ENCODE results near the gene PPIL3.

GRCh38 chr2:200864176-200865034 lies 24.5 kb downstream of the PPIL3 start, which contains the start of gene CLK1:
- TF ChIP-seq CTCF (optimal IDR thresholded peaks at IDR 0.05 in 1 of 3, IDR thresholded peaks at IDR 0.05 in 1 of 3, conservative IDR thresholded peaks at IDR 0.05 in 1 of 3; ENCODE audit: extremely low read depth in 1 of 3, insufficient read depth in 2 of 3, low read length in 3 of 3) (no peak), EZH2 (IDR thresholded peaks at IDR 0.05; ENCODE audit: low read length) (no peak)
